SU-DHL-6 (cell line): ENCODE measurements around the gene C18orf54.
"Not testable (repeated sequence)": the region's sequence is repeated elsewhere in the genome, so short reads cannot be mapped to it uniquely, and the experiment has no call there.

Experiments used
- CTCF ChIP-seq: fragments of 200-600 bp; sonication (generic); IDR thresholded peaks from one replicate; pipeline ENCODE4 v1.5.1; 2017; ENCODE audit warnings: antibody characterized with exemption, mild to moderate bottlenecking, low read length, moderate library complexity; ENCODE audit not compliant: insufficient read depth, poor library complexity, severe bottlenecking
- EZH2phosphoT487 ChIP-seq: fragments of 200-600 bp; sonication (generic), shearing (Covaris generic); conservative IDR thresholded peaks from 2 replicates; pipeline ENCODE4 v1.6.1; 2018; ENCODE audit warnings: mild to moderate bottlenecking, antibody characterized with exemption, low read length, moderate library complexity, mixed read lengths

- not testable (repeated sequence) for TF ChIP-seq CTCF, EZH2phosphoT487
Observed at GRCh38 chr18:54309564-54309963, 48.1 kb upstream of the C18orf54 start.
